Common myeloid progenitor, CD34-positive (primary cell): ENCODE data around the gene DNASE1.

Experiments
- CTCF ChIA-PET: fragments of 350-600 bp; sonication (Branson Sonifier 250); formaldehyde crosslinking; loops from one replicate; lab custom pipeline; 2021; ENCODE audit warnings: antibody characterized with exemption; lab: Charles Lee
- POLR2A ChIA-PET: fragments of 350-600 bp; sonication (Branson Sonifier 250); formaldehyde crosslinking; loops from one replicate; lab custom pipeline; 2021; ENCODE audit warnings: antibody characterized with exemption; lab: Charles Lee
- DNase-seq, 3 donors: peaks; one replicate each; pipeline versions ENCODE4 v3.0.0 to v3.0.0-alpha.2; 2013
- H3K27ac ChIP-seq, 2 experiments: 1 replicate in 1 of 2; 2 replicates in 1 of 2; pipeline ENCODE4 v1.7.0; 2013; ENCODE audit warnings: inconsistent platforms in 2 of 2, low read length in 2 of 2, mild to moderate bottlenecking in 2 of 2, low read depth in 1 of 2, moderate library complexity in 1 of 2; ENCODE audit not compliant: severe bottlenecking in 2 of 2, insufficient read depth in 1 of 2, poor library complexity in 1 of 2
- H3K27me3 ChIP-seq, 5 experiments: replicated peaks in 2 of 5; 1 replicate in 3 of 5; 2 replicates in 2 of 5; pipeline versions ENCODE4 v1.6.1 to v1.7.0; 2013; ENCODE audit warnings: low read length in 4 of 5, mild to moderate bottlenecking in 2 of 5, moderate library complexity in 2 of 5, inconsistent platforms in 1 of 5; ENCODE audit not compliant: insufficient read depth in 5 of 5, control insufficient read depth in 4 of 5
- H3K36me3 ChIP-seq, 4 experiments: 1 replicate in 2 of 4; 2 replicates in 2 of 4; pipeline versions ENCODE4 v1.6.1 to v1.7.0; 2013; ENCODE audit warnings: low read length in 3 of 4, control low read depth in 1 of 4, mild to moderate bottlenecking in 1 of 4; ENCODE audit not compliant: control insufficient read depth in 4 of 4, insufficient read depth in 4 of 4
- H3K4me1 ChIP-seq, 4 experiments: 1 replicate in 3 of 4; 2 replicates in 1 of 4; pipeline versions ENCODE4 v1.6.1 to v1.7.1; 2013; ENCODE audit warnings: low read length in 3 of 4, mild to moderate bottlenecking in 3 of 4, control low read depth in 1 of 4, inconsistent platforms in 1 of 4, moderate library complexity in 1 of 4; ENCODE audit not compliant: control insufficient read depth in 4 of 4, insufficient read depth in 4 of 4; ENCODE audit errors: control extremely low read depth in 1 of 4
- H3K4me3 ChIP-seq, 7 experiments: 1 replicate in 4 of 7; 2 replicates in 3 of 7; pipeline versions ENCODE4 v1.5.1 to v1.7.0; 2013; ENCODE audit warnings: mild to moderate bottlenecking in 7 of 7, low read length in 6 of 7, moderate library complexity in 6 of 7, inconsistent platforms in 2 of 7, low read depth in 2 of 7, control low read depth in 1 of 7; ENCODE audit not compliant: insufficient read depth in 4 of 7, control insufficient read depth in 1 of 7; ENCODE audit errors: extremely low read depth in 1 of 7
- H3K9me3 ChIP-seq, 5 experiments: 1 replicate in 4 of 5; 2 replicates in 1 of 5; pipeline versions ENCODE4 v1.6.1 to v1.7.1; 2013; ENCODE audit warnings: low read length in 4 of 5, mild to moderate bottlenecking in 2 of 5, inconsistent platforms in 1 of 5, low read depth in 1 of 5, moderate library complexity in 1 of 5; ENCODE audit not compliant: control insufficient read depth in 4 of 5, insufficient read depth in 2 of 5; ENCODE audit errors: control extremely low read depth in 1 of 5
- WGBS: methylation state at CpG from one replicate; pipeline ENCODE4 v1.1.5; 2013; ENCODE audit not compliant: insufficient coverage; 5-methylcytosine and 5-hydroxymethylcytosine counted together

DNASE1 gene

DNA sequence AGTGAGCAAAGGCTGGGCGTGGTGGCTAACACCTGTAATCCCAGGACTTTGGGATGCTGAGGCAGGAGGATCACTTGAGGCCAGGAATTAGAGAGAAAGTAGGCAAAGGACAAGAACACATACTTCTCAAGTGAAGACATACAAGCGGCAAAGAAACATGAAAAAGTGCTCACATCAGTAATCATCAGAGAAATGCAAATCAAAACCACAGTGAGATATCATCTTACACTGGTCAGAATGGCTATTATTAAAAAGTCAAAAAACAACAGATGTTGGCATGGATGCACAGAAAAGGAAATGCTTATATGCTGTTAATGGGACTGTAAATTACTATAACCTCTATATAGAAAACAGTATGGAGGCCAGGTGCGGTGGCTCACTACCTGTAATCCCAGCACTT, 30.8 kb upstream of the DNASE1 start:
- Histone ChIP-seq H3K4me1 (peaks cover 13 to 26% (median 17%) of the 10 kb centered on the region in 4 experiments), H3K27me3 (no peaks in the 10 kb centered on the region), H3K4me3 (no peak overlapping the region), H3K9me3 (no peaks in the 10 kb centered on the region), H3K27ac (no peak overlapping the region), H3K36me3 (no peaks in the 10 kb centered on the region)
- WGBS = 100% methylated on average over 1 of the region's 3 CpGs
- ChIA-PET POLR2A (no interaction called here), CTCF (no interaction called here)
- DNase-seq = no peak

DNA sequence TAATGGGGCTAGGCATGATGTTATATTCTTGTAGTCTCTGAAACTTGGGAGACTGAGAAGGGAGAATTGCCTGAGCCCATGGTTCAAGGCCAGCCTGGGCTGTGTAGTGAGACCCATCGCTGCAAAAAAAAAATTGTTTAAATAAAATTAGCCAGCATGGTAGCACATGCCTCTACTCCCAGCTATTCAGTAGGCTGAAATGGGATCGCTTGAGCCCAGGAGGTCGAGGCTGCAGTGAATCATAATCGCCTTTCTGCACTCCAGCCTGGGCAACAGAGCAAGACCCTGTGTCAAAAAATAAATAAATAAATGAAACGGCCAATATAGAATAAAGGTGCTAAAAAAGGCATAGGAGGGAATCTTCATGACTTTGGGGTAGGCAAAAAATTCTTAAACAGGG, 29.2 kb upstream of the DNASE1 start:
- Histone ChIP-seq H3K27ac (no peak overlapping the region), H3K9me3 (no peaks in the 10 kb centered on the region), H3K27me3 (no peaks in the 10 kb centered on the region), H3K4me3 (no peak overlapping the region), H3K36me3 (no peaks in the 10 kb centered on the region), H3K4me1 (peaks cover 13 to 26% (median 19%) of the 10 kb centered on the region in 4 experiments)
- ChIA-PET POLR2A (no interaction called here), CTCF (no interaction called here)
- no peak for DNase-seq
- WGBS = 97% methylated on average over 4 of the region's 5 CpGs

DNA sequence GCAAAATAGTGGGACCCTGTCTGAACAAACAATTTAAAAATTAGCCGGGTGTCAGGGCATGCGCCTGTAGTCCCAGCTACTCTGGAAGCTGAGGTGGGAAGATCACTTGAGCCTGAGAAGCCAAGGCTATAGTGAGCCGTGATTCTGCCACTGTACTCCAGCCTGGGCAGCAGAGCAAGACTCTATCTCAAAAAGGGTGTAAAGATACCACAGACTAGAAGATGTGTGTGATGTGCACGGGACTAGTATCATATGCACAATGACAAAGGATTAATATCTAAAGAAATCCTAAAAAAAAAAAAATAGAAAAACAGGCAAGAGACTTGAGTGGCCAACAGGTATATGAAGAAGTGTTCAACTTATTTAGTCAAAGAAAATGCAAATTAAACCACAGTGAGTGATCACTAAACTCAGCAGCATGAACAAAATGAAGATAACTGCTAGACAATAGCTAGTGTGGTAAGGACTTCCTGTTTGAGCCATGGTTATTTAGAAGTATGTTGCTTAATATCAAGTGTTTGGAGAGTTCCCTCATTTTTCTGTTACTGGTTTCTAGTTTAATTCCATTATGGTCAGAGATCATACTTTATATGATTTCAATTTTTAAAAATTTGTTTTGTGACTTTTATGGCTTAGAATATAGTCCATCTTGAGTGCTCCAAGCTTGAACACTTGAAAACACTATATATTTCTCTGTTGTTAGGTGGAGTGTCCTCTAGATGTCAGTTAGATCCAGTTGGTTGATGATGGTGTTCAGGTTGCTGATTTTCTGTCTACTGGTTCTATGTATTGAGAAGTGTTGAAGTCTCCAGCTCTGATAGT, 28.4 kb upstream of the DNASE1 start:
- Histone ChIP-seq H3K27ac (no peak overlapping the region), H3K36me3 (no peaks in the 10 kb centered on the region), H3K9me3 (no peaks in the 10 kb centered on the region), H3K27me3 (no peaks in the 10 kb centered on the region), H3K4me1 (peaks cover 13 to 26% (median 19%) of the 10 kb centered on the region in 4 experiments), H3K4me3 (peak overlapping the region in 1 of 7 experiments; percentile 27)
- 100% methylated on average over 2 of the region's 4 CpGs for WGBS
- peak; percentile 31 to 78 (median 67) for DNase-seq
- ChIA-PET POLR2A (interaction anchor here (0.6 kb wide), 3 partner anchors 169 to 847 kb away, joined by 3 to 4 read pairs (median 3); no protein-coding TSS in a partner anchor), CTCF (interaction anchor here (0.6 to 1.3 kb wide), 3 partner anchors 14 to 28 kb away, joined by 3 to 5 read pairs (median 3); partner anchors contain the start of genes DNASE1 and SLX4)

DNA sequence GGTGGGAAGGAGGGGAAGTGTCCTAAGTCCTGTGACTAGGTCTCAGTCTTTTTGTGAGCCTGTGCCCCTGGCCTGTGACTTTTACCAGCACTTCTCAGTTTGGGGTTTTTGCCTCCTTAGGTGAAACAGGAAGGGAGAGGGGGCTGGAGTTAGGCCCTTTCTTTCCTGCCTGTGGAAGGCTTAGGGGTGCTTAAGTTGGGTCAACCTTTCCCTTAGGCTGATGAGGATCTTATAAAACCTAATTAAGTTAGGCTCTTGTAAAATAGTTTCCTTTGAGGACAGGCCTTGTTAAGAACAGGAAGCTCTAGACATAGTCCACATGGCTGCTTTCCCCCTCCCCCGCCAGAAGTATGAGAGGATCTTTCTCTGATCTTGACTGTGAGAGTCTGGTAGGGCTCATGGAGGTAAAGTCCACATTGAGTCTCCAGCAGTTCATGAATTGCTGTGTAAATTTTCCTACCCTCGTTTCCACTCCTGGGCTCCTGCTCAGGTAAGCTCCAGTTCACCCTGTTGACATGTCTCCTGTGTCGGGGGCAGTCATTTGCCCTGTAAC, 17.0 kb upstream of the DNASE1 start:
- Histone ChIP-seq H3K9me3 (no peaks in the 10 kb centered on the region), H3K4me1 (peaks cover 8 to 17% (median 14%) of the 10 kb centered on the region in 4 experiments), H3K36me3 (peaks cover 0 to 21% (median 14%) of the 10 kb centered on the region in 4 experiments), H3K27ac (peak overlapping the region; percentile 46 to 73), H3K4me3 (peak overlapping the region in 2 of 7 experiments; percentile 1 to 28), H3K27me3 (no peaks in the 10 kb centered on the region)
- peak; percentile 20 to 68 (median 57) for DNase-seq
- CTCF ChIA-PET = interaction anchor here (1.0 kb wide), 1 partner anchor 9 kb away, joined by 3 read pairs; no protein-coding TSS in a partner anchor
- POLR2A ChIA-PET = interaction anchor here (1.6 kb wide), 1 partner anchor 26 kb away, joined by 7 read pairs; no protein-coding TSS in a partner anchor
- WGBS = 50% methylated on average over 1 of the region's 3 CpGs

DNA sequence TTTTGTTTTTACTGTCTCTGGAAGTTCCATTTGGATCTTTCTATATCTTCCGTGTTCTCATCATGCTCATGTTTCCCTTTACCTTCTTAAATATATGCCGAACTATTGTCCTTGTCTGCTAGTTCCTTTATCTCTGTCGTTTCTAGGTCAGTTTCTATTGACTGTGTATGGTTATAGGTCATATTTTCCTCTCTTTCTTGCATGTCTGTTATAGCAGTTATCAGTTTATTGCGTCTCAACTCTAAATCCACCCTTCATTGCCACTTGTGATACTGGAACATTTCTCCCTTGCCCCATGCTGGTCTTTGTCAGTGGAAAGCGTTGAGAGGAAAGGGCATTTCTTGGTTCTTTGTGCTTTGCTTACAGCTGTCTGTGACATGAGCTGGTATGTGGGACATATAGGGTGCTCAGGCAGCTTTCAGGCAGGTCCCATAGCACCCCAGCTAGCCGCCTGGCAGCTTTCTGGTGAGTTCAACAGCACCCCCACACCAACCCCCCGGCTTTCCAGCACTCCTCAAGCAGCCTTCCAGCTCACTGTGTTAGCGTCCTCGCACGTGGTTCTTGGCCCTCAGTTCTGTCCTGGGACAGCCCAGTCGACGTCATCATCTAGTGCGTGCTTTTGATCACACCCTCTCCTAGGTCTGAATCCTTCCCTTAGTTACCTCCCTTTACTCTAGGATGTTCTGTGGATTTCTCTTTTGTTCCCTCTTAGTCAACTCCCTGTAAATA, 15.4 kb upstream of the DNASE1 start:
- Histone ChIP-seq H3K4me1 (peaks cover 8 to 17% (median 14%) of the 10 kb centered on the region in 4 experiments), H3K9me3 (no peaks in the 10 kb centered on the region), H3K27ac (no peak overlapping the region), H3K4me3 (no peak overlapping the region), H3K27me3 (no peaks in the 10 kb centered on the region), H3K36me3 (peaks cover 0 to 31% (median 15%) of the 10 kb centered on the region in 4 experiments)
- POLR2A ChIA-PET = no interaction called here
- CTCF ChIA-PET = interaction anchor here (1.1 to 2.0 kb wide), 2 partner anchors 10 to 81 kb away, joined by 3 to 7 read pairs; no protein-coding TSS in a partner anchor
- 99% methylated on average over 9 of the region's 13 CpGs for WGBS
- DNase-seq = no peak

DNA sequence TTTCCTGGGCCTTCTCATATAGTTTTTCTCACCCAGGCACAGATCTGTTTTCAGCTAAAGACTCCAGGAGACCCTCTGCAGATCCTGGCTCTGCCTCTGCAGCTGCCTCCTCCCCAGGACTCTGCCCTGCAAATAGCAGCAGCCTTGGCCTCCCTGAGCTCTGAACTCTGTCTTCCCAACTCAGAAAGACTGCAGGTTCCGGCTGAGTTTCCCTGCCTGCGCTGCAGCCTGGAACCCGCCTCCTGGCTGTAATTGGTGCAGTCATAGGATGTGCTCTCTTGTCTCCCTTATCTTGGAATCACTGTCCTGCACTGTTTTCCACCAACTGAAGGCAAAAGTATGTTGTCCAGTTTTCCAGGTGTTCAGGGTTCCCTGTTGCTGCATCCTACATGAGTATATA, 14.3 kb upstream of the DNASE1 start:
- no peak for DNase-seq
- no peaks in the 10 kb centered on the region for H3K27me3 ChIP-seq
- H3K27ac ChIP-seq = no peak overlapping the region
- no peak overlapping the region for H3K4me3 ChIP-seq
- H3K9me3 ChIP-seq = no peaks in the 10 kb centered on the region
- H3K36me3 ChIP-seq = peaks cover 0 to 31% (median 17%) of the 10 kb centered on the region in 4 experiments
- CTCF ChIA-PET = interaction anchor here (0.8 to 1.9 kb wide), 2 partner anchors 22 to 239 kb away, joined by 3 to 4 read pairs; no protein-coding TSS in a partner anchor
- WGBS = 98% methylated on average over 3 of the region's 3 CpGs
- POLR2A ChIA-PET = no interaction called here
- peaks cover 8 to 17% (median 14%) of the 10 kb centered on the region in 4 experiments for H3K4me1 ChIP-seq
